Effector memory CD4-positive, alpha-beta T cell (primary cell): ENCODE results near the gene PINK1.
"Not testable (repeated sequence)": the region's sequence is repeated elsewhere in the genome, so short reads cannot be mapped to it uniquely, and the experiment has no call there.

Experiments
- DNase-seq, 3 donors: peaks; one replicate each; pipeline ENCODE4 v3.0.0-alpha.2; 2020
- H3K27ac ChIP-seq: 2 replicates; pipeline ENCODE4 v1.7.0; 2013; ENCODE audit warnings: mild to moderate bottlenecking, low read length, moderate library complexity; ENCODE audit not compliant: insufficient read depth, poor library complexity, severe bottlenecking
- H3K27me3 ChIP-seq: replicated peaks from 2 replicates; pipeline ENCODE4 v1.7.0; 2013; ENCODE audit warnings: mild to moderate bottlenecking, low read length; ENCODE audit not compliant: insufficient read depth, control insufficient read depth, poor library complexity, severe bottlenecking
- H3K36me3 ChIP-seq: 2 replicates; pipeline ENCODE4 v1.7.0; 2013; ENCODE audit warnings: mild to moderate bottlenecking, low read length, moderate library complexity; ENCODE audit not compliant: control insufficient read depth, insufficient read depth
- H3K4me1 ChIP-seq: 2 replicates; pipeline ENCODE4 v1.7.0; 2013; ENCODE audit warnings: low read length, mild to moderate bottlenecking; ENCODE audit not compliant: control insufficient read depth, insufficient read depth, poor library complexity, severe bottlenecking
- H3K4me3 ChIP-seq: 2 replicates; pipeline ENCODE4 v1.7.0; 2013; ENCODE audit warnings: low read length, low read depth, mild to moderate bottlenecking; ENCODE audit not compliant: insufficient read depth, poor library complexity, severe bottlenecking
- H3K9me3 ChIP-seq: 2 replicates; pipeline ENCODE4 v1.7.0; 2013; ENCODE audit warnings: mild to moderate bottlenecking, low read length, moderate library complexity; ENCODE audit not compliant: control insufficient read depth

PINK1 gene

GRCh38 chr1:20672265-20672632 lies 39.0 kb downstream of the PINK1 start:
- Histone ChIP-seq H3K4me3 (no peak overlapping the region), H3K9me3 (no peaks in the 10 kb centered on the region), H3K27me3 (peaks cover 4% of the 10 kb centered on the region), H3K4me1 (no peaks in the 10 kb centered on the region), H3K36me3 (no peaks in the 10 kb centered on the region), H3K27ac (no peak overlapping the region)
- no peak for DNase-seq

- not testable (repeated sequence) for H3K36me3 ChIP-seq, DNase-seq, H3K4me3 ChIP-seq, H3K27ac ChIP-seq, H3K9me3 ChIP-seq, H3K4me1 ChIP-seq, H3K27me3 ChIP-seq
Measured at GRCh38 chr1:20673626-20674025, 40.4 kb downstream of the PINK1 start.

- H3K4me3 ChIP-seq, result no peak overlapping the region
- DNase-seq, result no peak
- no peak overlapping the region for H3K27ac ChIP-seq
- H3K36me3 ChIP-seq, result no peaks in the 10 kb centered on the region
- peaks cover 4% of the 10 kb centered on the region for H3K27me3 ChIP-seq
- no peaks in the 10 kb centered on the region for H3K9me3 ChIP-seq
- H3K4me1 ChIP-seq, result no peaks in the 10 kb centered on the region
Measured at GRCh38 chr1:20678599-20678998, 45.3 kb downstream of the PINK1 start.

GRCh38 chr1:20680269-20680668 lies 47.0 kb downstream of the PINK1 start:
- Histone ChIP-seq H3K4me3 (no peak overlapping the region), H3K4me1 (no peaks in the 10 kb centered on the region), H3K36me3 (no peaks in the 10 kb centered on the region), H3K9me3 (no peaks in the 10 kb centered on the region), H3K27me3 (peaks cover 4% of the 10 kb centered on the region), H3K27ac (no peak overlapping the region)
- DNase-seq, result no peak

- Histone ChIP-seq H3K27me3 (no peaks in the 10 kb centered on the region), H3K4me3 (no peak overlapping the region), H3K4me1 (no peaks in the 10 kb centered on the region), H3K27ac (no peak overlapping the region), H3K9me3 (no peaks in the 10 kb centered on the region), H3K36me3 (no peaks in the 10 kb centered on the region)
- DNase-seq, result no peak
Measured at GRCh38 chr1:20681999-20682398, 48.7 kb downstream of the PINK1 start.

GRCh38 chr1:20682571-20683236 lies 49.4 kb downstream of the PINK1 start:
- no peak overlapping the region for H3K27ac ChIP-seq
- no peaks in the 10 kb centered on the region for H3K36me3 ChIP-seq
- H3K27me3 ChIP-seq, result no peaks in the 10 kb centered on the region
- no peak overlapping the region for H3K4me3 ChIP-seq
- no peaks in the 10 kb centered on the region for H3K4me1 ChIP-seq
- H3K9me3 ChIP-seq, result no peaks in the 10 kb centered on the region
- DNase-seq, result no peak

- no peak overlapping the region for H3K4me3 ChIP-seq
- H3K9me3 ChIP-seq, result no peaks in the 10 kb centered on the region
- no peaks in the 10 kb centered on the region for H3K27me3 ChIP-seq
- no peaks in the 10 kb centered on the region for H3K36me3 ChIP-seq
- no peaks in the 10 kb centered on the region for H3K4me1 ChIP-seq
- H3K27ac ChIP-seq, result no peak overlapping the region
- DNase-seq, result no peak
Measured at GRCh38 chr1:20683614-20684013, 50.4 kb downstream of the PINK1 start.

GRCh38 chr1:20684050-20684620 lies 50.9 kb downstream of the PINK1 start:
- no peaks in the 10 kb centered on the region for H3K36me3 ChIP-seq
- no peak for DNase-seq
- H3K27ac ChIP-seq, result no peak overlapping the region

GRCh38 chr1:20684651-20685050 lies 51.4 kb downstream of the PINK1 start:
- no peaks in the 10 kb centered on the region for H3K36me3 ChIP-seq
- H3K4me3 ChIP-seq, result no peak overlapping the region
- H3K4me1 ChIP-seq, result no peaks in the 10 kb centered on the region
- no peaks in the 10 kb centered on the region for H3K9me3 ChIP-seq
- no peak overlapping the region for H3K27ac ChIP-seq
- H3K27me3 ChIP-seq, result no peaks in the 10 kb centered on the region
- no peak for DNase-seq

More at GRCh38 chr1:20684050-20684620, 50.9 kb downstream of the PINK1 start:
- Histone ChIP-seq H3K4me1 (no peaks in the 10 kb centered on the region), H3K9me3 (no peaks in the 10 kb centered on the region), H3K4me3 (no peak overlapping the region), H3K27me3 (no peaks in the 10 kb centered on the region)

GRCh38 chr1:20685099-20685662 lies 51.9 kb downstream of the PINK1 start:
- Histone ChIP-seq H3K36me3 (no peaks in the 10 kb centered on the region), H3K9me3 (no peaks in the 10 kb centered on the region), H3K27me3 (no peaks in the 10 kb centered on the region), H3K4me1 (no peaks in the 10 kb centered on the region), H3K27ac (no peak overlapping the region), H3K4me3 (no peak overlapping the region)
- DNase-seq, result no peak
